Stimulated activated CD8-positive, alpha-beta memory T cell treated with anti-CD3 and anti-CD28 coated beads, Interleukin-4, amount 100 ng/mL, for 24 hours (primary cell): Measurements from ENCODE around the gene HS2ST1.
"Not testable (repeated sequence)": the region's sequence is repeated elsewhere in the genome, so short reads cannot be mapped to it uniquely, and the experiment has no call there.

Experiments
- DNase-seq: peaks from one replicate; pipeline ENCODE4 v3.0.0-alpha.2; 2020; ENCODE audit warnings: low read depth

Gene HS2ST1

DNA sequence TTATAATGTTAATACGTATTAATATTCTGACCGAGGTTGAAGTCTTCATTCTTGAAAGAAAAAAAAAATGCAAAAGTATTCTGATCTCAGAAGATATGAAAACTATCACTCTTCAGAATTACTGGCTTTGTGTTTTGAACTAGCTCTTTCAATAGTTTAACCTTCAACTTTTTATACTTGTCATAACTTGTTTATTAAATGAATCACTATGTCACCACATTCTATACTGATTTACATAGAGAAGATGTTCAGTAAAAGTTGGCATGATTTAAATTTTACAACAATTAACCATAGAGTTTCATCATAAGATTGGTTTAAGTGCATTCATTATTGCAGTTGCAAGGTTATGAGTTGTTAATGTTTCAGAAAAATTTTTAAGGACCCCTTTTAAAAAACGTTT, 57.3 kb downstream of the HS2ST1 start:
- DNase-seq, result no peak

DNA sequence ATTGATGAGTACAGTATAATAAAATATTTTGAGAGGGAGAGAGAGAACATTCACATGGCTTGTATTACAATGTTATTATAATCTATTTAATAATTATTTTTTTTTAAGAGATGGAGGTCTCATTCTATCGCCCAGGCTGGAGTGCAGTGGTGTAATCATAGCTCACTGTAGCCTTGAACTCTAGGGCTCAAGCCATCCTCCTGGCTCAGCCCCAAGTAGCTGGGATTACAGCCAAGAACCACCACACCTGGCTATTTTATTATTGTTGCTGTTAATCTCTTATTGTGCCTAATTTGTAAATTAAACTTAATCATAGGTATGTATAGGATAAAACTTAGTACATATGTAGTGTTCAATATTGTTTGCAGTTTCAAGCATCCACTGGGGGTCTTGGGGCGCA, 57.8 kb downstream of the HS2ST1 start:
- no peak for DNase-seq

DNA sequence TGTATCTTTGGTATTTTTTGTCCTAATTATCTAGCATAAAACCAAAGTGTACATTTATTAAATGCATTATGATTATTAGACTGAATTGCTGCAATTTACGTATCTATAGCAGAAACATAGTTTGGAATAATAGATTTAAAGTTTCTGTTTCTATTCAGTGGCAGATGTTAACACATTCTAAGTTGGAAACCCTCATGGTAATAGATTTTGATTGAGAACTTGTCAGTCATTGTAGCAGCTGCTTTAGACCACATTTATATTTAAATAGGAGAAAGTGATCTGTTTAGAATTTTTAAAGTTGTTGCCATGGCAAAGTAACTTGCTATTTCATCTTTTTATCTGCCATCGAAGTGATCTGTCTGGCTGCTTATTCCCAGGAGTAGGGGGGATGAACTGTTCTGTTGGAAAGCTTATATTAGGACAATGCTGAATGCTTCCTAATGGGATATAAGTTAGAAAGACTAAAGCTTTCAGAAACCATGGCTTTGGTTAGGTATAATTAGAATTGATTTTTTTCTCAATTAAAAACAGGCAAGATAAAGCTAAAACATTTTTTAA, 61.6 kb downstream of the HS2ST1 start:
- DNase-seq, result no peak

DNA sequence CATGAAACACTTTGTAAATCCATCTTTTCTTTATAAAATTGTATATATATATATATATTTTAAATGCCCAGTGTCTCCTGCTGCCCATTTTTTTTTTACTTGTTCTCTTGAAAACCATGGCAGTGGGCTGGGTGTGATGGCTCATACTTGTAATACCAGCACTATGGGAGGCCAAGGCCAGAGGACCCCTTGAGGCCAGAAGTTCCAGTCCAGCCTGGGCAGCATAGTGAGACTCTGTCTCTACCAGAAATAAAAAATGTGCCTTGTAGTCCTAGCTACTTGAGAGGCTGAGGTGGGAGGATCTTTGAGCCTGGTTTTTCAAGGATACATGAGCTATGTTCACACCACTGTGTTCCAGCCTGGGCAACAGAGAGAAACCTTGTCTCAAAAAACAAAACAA, 62.2 kb downstream of the HS2ST1 start:
- DNase-seq, result no peak

DNA sequence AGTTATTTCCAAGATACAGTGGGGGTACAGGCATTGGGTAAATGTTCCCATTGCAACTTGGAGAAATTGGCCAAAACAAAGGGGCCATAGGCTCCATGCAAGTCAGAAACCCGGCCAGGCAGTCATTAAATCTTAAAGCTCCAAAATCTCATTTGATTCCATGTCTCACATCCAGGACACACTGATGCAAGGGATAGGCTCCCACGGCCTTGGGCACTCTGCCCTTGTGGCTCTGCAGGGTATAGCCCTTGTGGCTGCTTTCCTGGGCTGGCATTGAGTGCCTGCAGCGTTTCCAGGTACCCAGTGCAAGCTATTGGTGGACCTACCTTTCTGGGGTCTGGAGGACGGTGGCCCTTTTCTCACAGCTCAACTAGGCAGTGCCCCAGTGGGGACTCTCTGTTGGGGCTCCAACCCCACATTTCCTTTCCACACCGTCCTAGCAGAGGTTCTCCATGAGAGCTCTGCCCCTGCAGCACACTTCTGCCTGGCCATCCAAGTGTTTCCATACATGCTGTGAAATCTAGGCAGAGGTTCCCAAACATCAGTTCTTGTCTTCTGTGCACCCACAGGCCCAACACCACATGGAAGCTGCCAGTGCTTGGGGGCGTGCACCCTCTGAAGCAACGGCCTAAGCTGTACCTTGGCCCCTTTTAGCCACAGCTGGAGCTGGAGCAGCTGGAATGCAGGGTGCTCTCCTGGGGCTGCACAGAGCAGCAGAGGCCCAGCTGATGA, 67.2 kb downstream of the HS2ST1 start:
- no peak for DNase-seq

DNA sequence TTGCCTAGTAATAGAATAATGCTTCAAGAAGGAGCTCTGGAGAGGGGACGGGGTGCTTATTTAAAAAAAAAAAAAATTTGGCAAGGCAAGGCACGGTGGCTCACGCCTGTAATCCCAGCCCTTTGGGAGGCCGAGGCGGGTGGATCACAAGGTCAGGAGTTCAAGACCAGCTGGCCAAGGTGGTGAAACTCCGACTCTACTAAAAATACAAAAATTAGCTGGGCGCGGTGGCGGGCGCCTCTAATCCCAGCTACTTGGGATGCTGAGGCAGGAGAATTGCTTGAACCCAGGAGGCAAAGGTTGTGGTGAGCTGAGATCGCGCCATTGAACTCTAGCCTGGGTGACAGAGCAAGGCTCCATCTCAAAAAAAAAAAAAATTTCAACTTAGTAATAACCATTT, 69.2 kb downstream of the HS2ST1 start:
- not testable (repeated sequence) for DNase-seq

DNA sequence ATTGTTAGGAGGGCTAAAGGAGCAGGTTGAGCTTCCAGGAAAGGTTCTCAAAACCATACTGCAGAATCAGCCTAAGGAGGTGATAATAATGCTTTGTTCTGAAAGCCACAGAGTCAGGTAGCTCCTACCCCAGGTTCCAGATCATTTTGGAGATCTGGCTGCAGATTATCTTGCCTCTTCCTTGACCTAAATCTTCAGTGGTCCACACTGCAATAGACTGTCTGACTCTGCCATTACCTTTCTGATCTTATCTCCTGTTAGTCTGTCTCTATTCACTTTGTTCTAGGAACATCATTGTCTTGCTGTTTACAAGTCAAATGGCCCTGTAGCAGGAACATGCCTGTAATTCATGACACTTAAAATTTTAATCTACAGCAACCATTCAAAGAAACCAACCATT, 73.0 kb downstream of the HS2ST1 start:
- DNase-seq, result no peak

DNA sequence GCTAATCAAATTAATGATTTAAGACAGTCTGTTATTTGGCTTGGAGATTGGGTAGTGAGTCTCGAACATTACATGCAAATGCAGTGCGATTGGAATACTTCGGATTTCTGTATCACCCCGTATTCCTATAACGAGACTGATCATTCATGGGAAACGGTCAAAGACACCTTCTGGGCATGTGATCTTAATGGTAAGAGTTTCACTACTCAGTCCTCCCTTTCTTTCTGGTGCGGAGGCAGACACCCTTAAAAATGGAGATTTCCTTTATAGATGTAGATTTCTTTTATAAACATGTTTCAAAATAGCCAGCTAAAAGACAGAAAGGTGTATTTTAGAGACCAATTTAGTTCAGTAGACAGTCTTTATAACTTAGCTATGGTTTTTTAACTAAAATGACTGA, 74.4 kb downstream of the HS2ST1 start:
- DNase-seq, result no peak

DNA sequence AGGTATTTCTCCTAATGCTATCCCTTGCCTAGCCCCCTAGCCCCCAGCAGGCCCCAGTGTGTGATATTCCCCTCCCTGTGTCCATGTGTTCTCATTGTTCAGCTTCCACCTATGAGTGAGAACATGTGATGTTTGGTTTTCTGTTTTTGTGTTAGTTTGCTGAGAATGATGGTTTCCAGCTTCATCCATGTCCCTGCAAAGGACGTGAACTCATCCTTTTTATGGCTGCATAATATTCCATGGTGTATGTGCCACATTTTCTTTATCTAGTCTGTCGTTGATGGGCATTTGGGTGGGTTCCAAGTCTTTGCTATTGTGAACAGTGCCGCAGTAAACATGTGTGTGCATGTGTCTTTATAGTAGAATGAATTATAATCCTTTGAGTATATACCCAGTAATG, 75.3 kb downstream of the HS2ST1 start:
- not testable (repeated sequence) for DNase-seq

DNA sequence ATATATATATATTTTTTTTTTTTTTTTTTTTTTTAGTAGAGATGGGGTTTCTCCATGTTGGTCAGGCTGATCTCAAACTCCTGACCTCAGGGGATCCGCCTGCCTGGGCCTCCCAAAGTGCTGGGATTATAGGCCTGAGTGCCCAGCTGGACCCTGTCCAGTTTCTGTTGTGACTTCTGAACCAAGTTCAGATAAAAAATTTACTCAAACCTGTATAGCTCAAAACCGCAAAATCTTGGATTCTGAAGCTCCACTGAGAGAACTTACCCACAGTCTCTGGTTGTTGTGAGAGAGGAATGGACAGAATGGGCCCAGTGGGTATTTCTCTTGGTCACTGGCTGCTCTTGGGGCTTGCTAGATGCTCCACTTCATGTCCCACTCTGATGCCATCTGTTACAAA, 76.4 kb downstream of the HS2ST1 start:
- no peak for DNase-seq

DNA sequence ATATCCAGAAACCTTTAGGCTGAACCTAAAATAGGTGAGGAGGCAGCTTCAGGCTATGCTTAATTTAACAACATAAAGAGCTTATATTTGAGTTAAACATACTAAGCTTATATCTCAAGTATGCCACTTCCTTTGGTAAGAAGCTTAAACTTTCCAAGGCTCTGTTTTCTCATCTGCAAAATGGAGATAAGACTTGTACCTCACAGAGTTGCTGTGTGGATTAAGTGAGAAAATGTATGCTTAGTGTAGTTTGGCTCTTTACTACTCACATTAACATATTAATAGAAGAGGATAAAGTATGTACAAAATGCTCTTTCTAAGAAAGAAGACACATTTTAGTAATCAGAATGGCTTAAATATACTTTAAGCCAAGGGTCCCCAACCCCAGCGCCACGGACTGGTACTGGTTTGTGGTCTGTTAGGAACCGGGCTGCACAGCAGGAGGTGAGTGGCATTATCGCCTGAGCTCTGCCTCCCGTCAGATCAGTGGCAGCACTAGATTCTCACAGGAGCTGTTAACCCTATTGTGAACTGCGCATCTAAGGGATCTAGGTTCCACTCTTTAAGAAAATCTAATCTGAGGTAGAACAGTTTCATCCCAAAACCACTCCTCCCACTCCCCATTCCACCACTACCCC, 77.2 kb downstream of the HS2ST1 start:
- no peak for DNase-seq

DNA sequence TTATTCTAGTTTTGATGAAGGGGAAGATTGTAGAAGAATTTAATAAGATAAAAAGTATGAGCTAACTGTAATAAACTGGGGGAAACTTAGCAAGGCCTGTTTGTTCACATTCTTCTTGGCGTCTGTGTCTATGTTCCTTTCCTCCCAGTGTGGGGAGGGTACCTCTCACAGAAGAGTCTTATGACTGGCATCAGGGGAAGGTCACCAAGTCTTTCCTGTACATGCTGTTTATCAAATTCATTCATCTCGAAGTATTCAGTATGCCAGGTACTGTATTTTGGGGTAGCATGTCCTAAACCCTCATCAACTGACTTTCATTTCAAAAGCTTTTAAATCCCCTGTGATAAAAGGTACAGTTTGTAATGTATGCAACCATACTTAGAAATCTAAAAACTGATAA, 78.4 kb downstream of the HS2ST1 start:
- DNase-seq, result no peak

DNA sequence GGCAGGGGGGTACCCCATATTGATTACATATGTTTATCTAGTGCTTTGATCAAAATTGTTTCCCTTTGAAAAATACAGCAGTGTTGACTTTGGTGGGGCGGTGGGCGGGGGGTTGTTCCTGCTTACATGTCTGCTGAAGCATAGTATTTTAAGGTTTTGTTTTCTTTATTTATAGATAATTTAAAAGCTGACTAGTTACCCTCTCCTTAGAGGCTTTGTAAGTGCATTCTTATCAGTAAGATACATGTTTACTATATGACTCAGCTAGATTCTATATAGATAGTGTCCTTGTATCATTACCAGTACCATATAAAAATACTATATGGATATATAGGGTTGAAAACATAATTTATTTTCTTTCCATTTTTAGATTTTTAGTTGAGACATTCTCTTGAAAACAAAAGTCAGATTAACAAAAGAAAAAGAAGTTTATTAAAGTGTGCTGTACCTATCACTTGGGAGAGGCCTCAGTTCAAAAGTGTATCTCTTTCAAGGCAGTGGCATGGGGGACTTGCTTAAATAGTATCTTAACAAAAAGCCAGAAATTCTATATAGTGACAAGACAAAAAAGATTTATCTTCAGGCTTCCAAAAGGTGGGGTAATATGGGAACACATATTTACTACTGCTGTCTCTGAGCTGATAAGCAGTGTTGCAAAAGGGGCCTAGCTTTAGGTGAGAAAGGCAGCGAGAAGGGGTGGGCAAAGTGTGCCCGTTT, 79.0 kb downstream of the HS2ST1 start:
- DNase-seq, result no peak

DNA sequence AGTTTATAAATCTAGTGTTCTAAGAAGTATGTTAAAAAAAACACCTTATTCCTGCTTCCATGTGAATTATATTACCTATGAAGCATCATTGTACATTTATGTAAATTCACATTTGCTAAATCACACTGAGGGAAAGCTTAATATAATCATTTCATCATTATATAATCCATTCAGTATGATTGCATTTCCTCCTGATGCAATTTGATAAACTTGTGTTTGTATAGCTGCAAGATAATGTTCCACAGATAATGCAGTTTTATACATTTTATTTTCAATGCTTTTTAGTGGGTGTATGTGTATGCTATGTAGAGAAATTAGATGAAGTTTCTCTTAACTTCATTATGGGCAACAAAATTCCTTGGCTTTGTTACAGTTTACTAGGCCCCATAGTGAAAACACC, 79.6 kb downstream of the HS2ST1 start:
- no peak for DNase-seq

DNA sequence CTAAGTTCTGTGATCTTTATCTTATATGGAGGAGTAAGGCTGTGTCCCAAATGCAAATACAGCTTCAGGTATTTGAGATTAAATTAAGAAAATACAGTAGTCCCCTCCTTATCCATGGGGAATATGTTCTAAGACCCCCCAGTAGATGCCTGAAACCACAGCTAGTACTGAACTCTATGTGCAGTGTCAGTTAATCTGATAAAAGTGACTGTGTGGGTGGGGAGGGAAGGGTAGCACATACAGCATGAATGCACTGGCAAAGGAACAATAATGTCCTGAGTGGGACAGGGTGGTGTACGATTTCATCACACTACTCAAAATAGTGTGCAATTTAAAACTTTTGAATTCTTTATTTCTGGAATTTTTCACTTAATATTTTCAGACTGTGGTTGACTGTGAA, 83.1 kb downstream of the HS2ST1 start:
- DNase-seq, result no peak

DNA sequence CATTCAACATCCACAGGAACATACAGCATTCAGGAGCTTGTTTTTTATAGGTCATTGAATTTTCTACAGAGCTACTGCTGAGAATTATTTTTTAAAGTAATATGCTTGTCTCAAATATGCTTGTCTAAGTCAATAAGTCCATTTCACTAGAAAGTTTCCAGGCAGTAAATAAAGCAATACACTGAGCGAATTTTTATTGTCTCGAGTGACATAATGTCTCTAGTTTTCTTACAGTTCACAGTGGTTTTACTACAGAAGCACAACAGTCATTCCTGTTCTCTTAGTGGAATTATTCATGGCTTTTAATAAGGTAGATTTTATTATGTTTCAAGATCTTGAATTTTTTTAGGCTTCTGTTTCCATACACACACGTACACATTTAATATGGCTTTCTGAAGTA, 83.8 kb downstream of the HS2ST1 start:
- no peak for DNase-seq

DNA sequence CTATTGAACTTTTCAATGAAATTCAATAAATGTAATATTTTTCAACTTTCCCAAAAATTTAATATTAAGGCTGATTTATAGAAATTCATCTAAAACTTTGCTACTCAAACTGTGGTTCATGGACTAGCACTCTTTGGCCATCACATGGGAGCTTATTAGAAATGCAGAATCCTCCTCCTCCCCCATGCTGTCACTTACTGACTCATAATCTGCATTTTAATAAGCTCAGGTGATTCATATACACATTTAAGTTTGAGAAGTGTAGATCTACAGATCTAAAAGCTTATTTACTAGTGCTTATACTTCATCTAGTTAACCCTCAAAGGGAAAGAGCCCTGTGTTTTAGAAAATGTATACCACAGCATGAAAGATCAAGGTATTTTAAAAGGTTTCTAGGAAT, 84.3 kb downstream of the HS2ST1 start:
- DNase-seq, result no peak

DNA sequence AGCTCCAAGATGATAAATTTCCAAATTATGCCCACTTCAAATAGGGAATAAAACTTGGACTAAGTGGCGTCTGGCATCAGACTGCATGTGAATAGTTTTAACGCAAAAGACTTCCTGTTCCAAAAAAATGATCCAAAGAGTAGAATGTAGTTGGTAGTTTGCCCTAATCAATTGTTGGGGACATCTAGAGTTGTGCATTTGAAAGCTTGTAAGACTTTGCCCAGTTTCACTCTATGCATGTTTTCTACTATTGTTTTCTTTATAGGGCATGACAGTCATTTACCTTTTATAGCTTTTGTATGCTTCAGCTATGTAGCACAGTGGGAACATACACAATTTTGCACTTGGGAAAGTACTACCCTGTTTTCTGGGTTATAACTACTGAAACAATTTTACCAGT, 86.0 kb downstream of the HS2ST1 start:
- no peak for DNase-seq

DNA sequence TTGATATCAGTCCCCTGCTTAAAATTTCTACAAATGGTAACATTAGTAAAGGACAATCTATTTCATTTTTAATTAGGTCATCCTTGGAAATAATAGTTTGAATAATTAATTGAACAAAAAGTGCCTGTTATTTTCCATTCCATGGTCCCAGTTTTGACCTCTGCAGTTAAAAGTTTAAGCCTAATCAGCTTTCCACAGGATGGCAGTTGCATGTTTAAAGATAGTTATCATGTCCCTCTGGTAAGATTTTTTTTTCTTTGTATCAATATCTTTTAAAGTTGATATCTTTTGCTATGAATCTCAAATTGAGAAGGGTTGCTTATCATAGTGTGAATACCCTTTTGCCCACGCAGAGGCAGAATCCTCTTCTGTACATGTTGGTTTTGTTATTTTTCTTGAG, 90.4 kb downstream of the HS2ST1 start:
- no peak for DNase-seq

DNA sequence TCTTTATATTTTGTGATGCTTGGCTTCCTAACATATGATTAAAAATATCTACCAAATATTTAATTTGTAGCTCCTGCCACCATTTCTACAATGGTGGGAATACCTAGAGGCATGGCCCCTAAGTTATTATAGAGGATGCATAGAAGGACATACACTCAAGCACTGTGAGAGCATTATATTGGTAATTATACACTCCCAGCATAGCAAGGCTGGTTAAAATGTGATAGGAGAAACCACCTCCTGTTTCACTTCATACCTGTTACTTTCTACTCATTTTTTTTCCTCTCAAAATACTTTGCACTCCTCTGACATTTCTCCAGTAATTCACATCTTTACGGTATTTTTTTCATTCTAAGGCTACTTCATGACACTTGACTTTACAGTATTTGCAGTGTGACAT, 92.9 kb downstream of the HS2ST1 start:
- no peak for DNase-seq

DNA sequence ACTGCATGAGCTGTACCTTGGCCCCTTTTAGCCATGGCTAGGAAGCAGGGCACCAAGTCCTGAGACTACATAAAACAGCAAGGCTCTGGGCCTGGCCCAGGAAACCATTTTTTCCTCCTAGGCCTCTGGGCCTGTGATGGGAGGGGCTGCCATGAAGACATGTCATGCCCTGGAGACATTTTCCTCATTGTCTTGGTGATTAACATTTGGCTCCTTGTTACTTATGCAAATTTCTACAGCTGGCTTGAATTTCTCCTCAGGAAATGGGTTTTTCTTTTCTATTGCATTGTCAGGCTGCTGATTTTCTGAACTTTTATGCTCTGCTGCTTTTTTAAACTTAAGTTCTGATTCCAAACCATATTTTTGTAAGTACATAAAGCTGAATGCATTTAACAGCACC, 99.0 kb downstream of the HS2ST1 start:
- not testable (repeated sequence) for DNase-seq

DNA sequence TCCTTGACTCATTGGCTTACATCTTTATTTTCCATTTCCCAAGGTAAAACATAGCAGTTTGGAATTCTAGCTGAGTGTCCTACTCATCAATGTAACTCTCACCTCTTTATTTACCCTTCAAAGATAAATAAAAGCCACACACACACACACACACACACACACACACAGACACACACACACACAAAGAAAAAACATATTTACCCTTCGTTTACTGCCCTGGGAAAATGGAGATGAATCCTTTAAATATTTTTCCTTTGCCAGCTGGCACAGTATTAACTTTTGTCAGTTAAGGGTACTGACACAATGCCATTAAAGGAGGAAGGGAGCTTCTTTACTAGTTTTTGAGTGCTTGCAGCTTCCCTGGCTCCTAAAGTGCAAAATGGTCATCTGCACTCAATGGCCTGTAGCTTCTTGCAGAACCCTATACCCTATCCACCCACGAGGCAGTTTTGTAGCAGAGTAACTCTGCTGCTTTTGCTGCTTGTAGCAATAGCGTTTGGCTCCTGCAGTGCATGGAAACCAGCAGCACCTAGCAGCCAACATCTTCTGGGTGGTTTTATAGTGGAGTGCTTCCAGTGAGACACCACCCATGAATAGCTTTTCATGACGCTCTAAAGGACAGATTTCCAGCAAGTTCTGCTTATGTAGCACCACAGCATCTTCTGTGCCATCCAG, 103.7 kb downstream of the HS2ST1 start:
- no peak for DNase-seq

DNA sequence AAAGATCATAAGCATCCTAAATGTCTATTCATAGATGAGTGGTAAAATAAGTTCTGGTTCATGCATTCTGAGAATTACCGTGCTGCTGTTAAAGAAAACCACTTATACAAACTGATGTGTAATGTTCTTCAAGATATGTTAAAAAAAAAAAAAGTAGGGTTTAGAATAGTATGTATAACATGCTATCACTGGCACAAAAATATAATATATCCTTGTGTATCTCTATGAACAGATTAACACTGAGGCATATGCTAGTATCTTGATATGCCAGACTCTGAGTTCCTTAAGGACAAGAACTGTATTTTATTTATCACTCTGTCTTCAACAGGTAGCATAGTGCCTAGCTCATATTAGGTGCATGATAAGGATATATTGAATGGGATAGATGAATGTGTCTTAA, 108.9 kb downstream of the HS2ST1 start:
- DNase-seq, result no peak
